GM23338 (cell line): Measurements from ENCODE around the gene DNLZ. TPM values are rescaled to one million over a fixed set of nuclear protein-coding genes. Genes with fewer than 3 reads are reported as not detected.

Experiments
- ATAC-seq: fragments of 200-7000 bp; cut with Tn5 transposase; 3 replicates; pipeline ENCODE4 v1.9.1; 2020
- DNase-seq: peaks from one replicate; pipeline ENCODE4 v3.0.0-alpha.2; 2015; ENCODE audit warnings: low spot score
- H2AFZ ChIP-seq: fragments of 200-600 bp; sonication (generic); 2 replicates; pipeline ENCODE4 v1.8.0; 2016; ENCODE audit warnings: antibody characterized with exemption, mild to moderate bottlenecking, moderate library complexity
- H3F3A ChIP-seq: fragments of 200-600 bp; sonication (generic); replicated peaks from 2 replicates; pipeline ENCODE4 v1.8.0; 2017; ENCODE audit warnings: antibody characterized with exemption, mixed run types, low read depth
- H3K27ac ChIP-seq: fragments of 200-600 bp; sonication (generic); 2 replicates; pipeline ENCODE4 v1.6.1; 2016; ENCODE audit warnings: low read depth
- H3K27me3 ChIP-seq: fragments of 200-600 bp; sonication (generic); 2 replicates; pipeline ENCODE4 v1.8.0; 2016; ENCODE audit warnings: mild to moderate bottlenecking, mixed run types, moderate library complexity; ENCODE audit not compliant: insufficient read depth
- H3K36me3 ChIP-seq: fragments of 200-600 bp; sonication (generic); 2 replicates; pipeline ENCODE4 v1.8.0; 2016; ENCODE audit warnings: mild to moderate bottlenecking; ENCODE audit not compliant: insufficient read depth
- H3K4me1 ChIP-seq: fragments of 200-600 bp; sonication (generic); 2 replicates; pipeline ENCODE4 v1.8.0; 2016; ENCODE audit warnings: mild to moderate bottlenecking, moderate library complexity; ENCODE audit not compliant: insufficient read depth
- H3K4me2 ChIP-seq: fragments of 200-600 bp; sonication (generic); 2 replicates; pipeline ENCODE4 v1.7.1; 2017; ENCODE audit warnings: mixed run types
- H3K4me3 ChIP-seq: fragments of 200-600 bp; sonication (generic); 2 replicates; pipeline ENCODE4 v1.6.1; 2016; ENCODE audit warnings: mixed run types
- H3K79me2 ChIP-seq: fragments of 200-600 bp; sonication (generic); replicated peaks from 2 replicates; pipeline ENCODE4 v1.8.0; 2017; ENCODE audit warnings: mild to moderate bottlenecking; ENCODE audit not compliant: insufficient read depth
- H3K9me2 ChIP-seq: fragments of 200-600 bp; sonication (generic); 2 replicates; pipeline ENCODE4 v1.8.0; 2017; ENCODE audit not compliant: insufficient read depth
- H4K20me1 ChIP-seq: fragments of 200-600 bp; sonication (generic); replicated peaks from 2 replicates; pipeline ENCODE4 v1.8.0; 2017; ENCODE audit warnings: mild to moderate bottlenecking; ENCODE audit not compliant: insufficient read depth
- H3K27ac Mint-ChIP-seq: 2 replicates; pipeline ENCODE4 v1.8.0; 2020; ENCODE audit warnings: inconsistent platforms, mild to moderate bottlenecking, moderate library complexity, mixed read lengths
- H3K27me3 Mint-ChIP-seq: 3 replicates; pipeline ENCODE4 v1.8.0; 2022; ENCODE audit warnings: low read depth, mild to moderate bottlenecking, moderate library complexity, mixed read lengths, inconsistent platforms; ENCODE audit not compliant: insufficient read depth, poor library complexity
- H3K36me3 Mint-ChIP-seq: 3 replicates; pipeline ENCODE4 v1.8.0; 2021; ENCODE audit warnings: low read depth, mild to moderate bottlenecking, inconsistent platforms, moderate library complexity, mixed read lengths
- H3K4me1 Mint-ChIP-seq: 3 replicates; pipeline ENCODE4 v1.8.0; 2020; ENCODE audit warnings: mild to moderate bottlenecking, inconsistent platforms, mixed read lengths
- H3K4me3 Mint-ChIP-seq: 3 replicates; pipeline ENCODE4 v1.8.0; 2021; ENCODE audit warnings: moderate library complexity, mild to moderate bottlenecking, inconsistent platforms, mixed read lengths
- H3K9me3 Mint-ChIP-seq: 3 replicates; pipeline ENCODE4 v1.8.0; 2020; ENCODE audit warnings: moderate library complexity, mild to moderate bottlenecking, inconsistent platforms, mixed read lengths
- EZH2 ChIP-seq: fragments of 200-600 bp; sonication (generic); IDR thresholded peaks from one replicate; pipeline ENCODE4 v1.8.0; 2017; ENCODE audit warnings: antibody characterized with exemption, mild to moderate bottlenecking, low read depth; ENCODE audit not compliant: unreplicated experiment
- EZH2phosphoT487 ChIP-seq: fragments of 200-600 bp; sonication (generic); IDR thresholded peaks from one replicate; pipeline ENCODE4 v1.8.1; 2018; ENCODE audit warnings: antibody characterized with exemption; ENCODE audit not compliant: unreplicated experiment
- JUNB ChIP-seq: IDR thresholded peaks from one replicate; pipeline ENCODE4 v1.6.1; 2016; ENCODE audit warnings: antibody characterized with exemption; ENCODE audit not compliant: unreplicated experiment
- NANOG ChIP-seq: IDR thresholded peaks from 2 replicates; pipeline ENCODE4 v1.6.1; 2016; ENCODE audit warnings: antibody characterized with exemption, borderline replicate concordance
- REST ChIP-seq: IDR thresholded peaks from one replicate; pipeline ENCODE4 v1.6.1; 2018; ENCODE audit warnings: antibody characterized with exemption; ENCODE audit not compliant: unreplicated experiment
- ZNF114 ChIP-seq: fragments of 250-450 bp; sonication (Bioruptor Pico); IDR thresholded peaks from 2 replicates; pipeline ENCODE4 v1.5.0; 2020; ENCODE audit warnings: mild to moderate bottlenecking, moderate library complexity
- polyA plus RNA-seq: library from polyadenylated mRNA; unstranded; fragments of >200 nt; fragmentation: Nextera tagmentation; extraction: Ambion mirVana; gene quantifications from 2 replicates; pipeline ENCODE4 v1.2.1, GENCODE V29; 2016
- total RNA-seq: library from RNA; depleted of rRNA; stranded (reverse); fragments of >200 nt; shearing (Covaris generic); gene quantifications from 2 replicates; pipeline ENCODE4 v1.2.3, GENCODE V29; 2014

DNLZ gene
- total and polyA plus RNA-seq, 2 experiments from 2014 or later: 33.4 to 53.9 TPM

DNA sequence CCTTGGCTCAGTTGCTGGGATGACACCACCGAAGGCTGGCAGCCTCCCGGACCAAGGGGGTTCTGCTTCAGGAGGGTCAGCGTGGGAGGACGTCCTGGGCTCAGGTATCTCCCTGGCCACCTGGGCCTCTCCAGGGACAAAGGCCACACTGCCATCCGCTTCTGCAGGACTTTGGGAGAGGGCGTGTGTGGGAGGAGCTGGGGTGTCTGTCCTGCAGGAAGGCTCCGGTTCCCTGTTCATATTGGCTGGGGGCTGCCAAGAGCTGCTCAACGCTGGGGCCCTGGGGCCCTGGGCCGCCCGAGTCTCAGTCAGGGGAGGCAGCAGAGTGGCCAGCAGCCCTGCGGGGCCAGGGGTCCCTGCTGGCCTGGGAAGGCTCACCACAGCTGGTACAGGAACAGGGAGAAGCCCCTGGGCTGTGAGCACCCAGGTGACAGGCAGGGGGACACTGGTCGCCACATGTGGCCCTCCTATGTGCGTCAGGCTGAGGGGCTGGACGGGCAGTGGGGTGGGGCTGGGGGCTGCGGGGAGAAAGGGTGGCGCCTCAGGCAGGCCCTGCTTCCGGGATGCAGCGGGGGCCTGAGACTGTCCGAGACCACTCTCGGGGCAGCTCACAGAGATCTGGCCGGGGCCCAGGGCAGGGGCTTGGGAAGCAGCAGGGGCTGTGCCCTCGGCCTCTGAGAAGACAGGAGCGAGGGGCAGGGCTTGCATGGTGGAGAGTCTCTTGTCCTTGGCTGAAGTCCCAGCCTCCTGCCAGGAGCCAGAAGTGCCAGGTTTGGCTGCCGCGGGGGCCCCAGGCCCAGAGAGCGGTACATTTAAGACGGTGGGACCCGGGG is 14.8 kb upstream of the DNLZ start:
- no peak overlapping the region for H3K4me3 ChIP-seq
- no peak overlapping the region for H3K27ac Mint-ChIP-seq

DNA sequence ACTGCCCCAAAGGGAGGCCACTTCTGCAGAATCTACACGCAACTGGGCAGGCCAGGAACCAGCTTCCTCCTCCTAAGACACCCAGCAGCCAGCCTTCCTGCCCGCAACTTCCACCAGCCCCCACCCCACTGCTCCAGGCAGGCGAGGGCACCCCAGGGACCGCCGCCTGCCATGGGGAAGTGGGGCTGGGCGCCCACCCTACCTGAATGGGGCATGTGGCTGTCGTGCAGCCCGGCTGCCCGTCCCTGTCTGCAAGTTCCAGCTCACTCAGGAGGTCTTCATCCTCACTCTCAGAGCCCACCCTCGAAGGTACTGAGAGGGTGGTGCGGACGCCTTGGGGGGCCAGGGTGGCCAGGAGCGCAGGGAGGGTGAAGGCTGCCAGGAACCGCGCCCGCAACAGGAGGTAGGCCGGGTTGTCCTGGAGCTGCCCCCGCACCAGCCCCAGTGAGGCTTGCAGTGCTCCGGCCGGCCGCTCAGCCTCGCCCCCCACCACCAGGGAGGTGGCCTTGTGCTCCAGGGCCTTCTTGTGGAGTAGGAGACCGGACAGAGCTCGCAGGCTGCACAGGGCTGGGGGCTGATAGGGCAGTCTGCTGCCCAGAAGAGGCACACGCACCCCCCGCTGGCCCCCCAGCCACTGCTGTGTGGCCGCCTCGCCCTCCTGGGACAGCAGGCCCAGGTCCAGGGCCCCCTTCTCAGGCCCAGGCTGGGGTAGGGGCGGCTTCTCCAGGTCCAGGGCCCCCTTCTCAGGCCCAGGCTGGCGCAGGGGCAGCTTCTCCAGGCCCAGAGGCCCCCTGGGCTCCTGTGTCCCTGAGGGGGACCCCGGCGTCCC is 14.0 kb upstream of the DNLZ start:
- H3K27ac Mint-ChIP-seq: no peak overlapping the region
- H3K9me3 Mint-ChIP-seq: no peaks in the 10 kb centered on the region
- no peak for ATAC-seq
- no peak for DNase-seq
- Histone ChIP-seq H3K9me2 (no peaks in the 10 kb centered on the region), H3F3A (no peaks in the 10 kb centered on the region), H3K27me3 (no peaks in the 10 kb centered on the region), H3K36me3 (no peaks in the 10 kb centered on the region), H4K20me1 (peaks cover 4% of the 10 kb centered on the region; the same call in 1 of the 2 replicates), H3K4me3 (no peak overlapping the region), H3K4me1 (no peaks in the 10 kb centered on the region), H3K4me2 (no peak overlapping the region), H3K79me2 (no peaks in the 10 kb centered on the region), H3K27ac (no peak overlapping the region), H2AFZ (no peak overlapping the region)
- peaks cover 3% of the 10 kb centered on the region for H3K27me3 Mint-ChIP-seq
- H3K4me1 Mint-ChIP-seq: no peaks in the 10 kb centered on the region
- H3K4me3 Mint-ChIP-seq: no peak overlapping the region
- peaks cover 15% of the 10 kb centered on the region for H3K36me3 Mint-ChIP-seq
- TF ChIP-seq NANOG (no peak), EZH2phosphoT487 (no peak), JUNB (no peak), EZH2 (no peak)

More for the DNA sequence above, 14.8 kb upstream of the DNLZ start:
- Histone ChIP-seq H3K36me3 (no peaks in the 10 kb centered on the region), H3K27ac (no peak overlapping the region), H3K4me2 (no peak overlapping the region), H4K20me1 (peaks cover 4% of the 10 kb centered on the region; the same call in 1 of the 2 replicates), H3K79me2 (no peaks in the 10 kb centered on the region), H3K27me3 (no peaks in the 10 kb centered on the region), H2AFZ (no peak overlapping the region), H3F3A (no peaks in the 10 kb centered on the region), H3K9me2 (no peaks in the 10 kb centered on the region), H3K4me1 (no peaks in the 10 kb centered on the region)
- DNase-seq (no peak), ATAC-seq (no peak)
- Mint-ChIP-seq H3K9me3 (no peaks in the 10 kb centered on the region), H3K4me1 (no peaks in the 10 kb centered on the region), H3K27me3 (peaks cover 3% of the 10 kb centered on the region), H3K4me3 (no peak overlapping the region), H3K36me3 (peaks cover 18% of the 10 kb centered on the region)
- TF ChIP-seq NANOG (no peak), EZH2 (no peak), ZNF114 (no peak), REST (no peak)
